GM19467 (cell line): ENCODE results near the gene ZSWIM7.

Experiments
- ATAC-seq: cut with Tn5 transposase; IDR thresholded peaks from one replicate; pipeline ENCODE4 v1.9.1; 2021; ENCODE audit warnings: mild to moderate bottlenecking, moderate library complexity; ENCODE audit not compliant: unreplicated experiment

The ZSWIM7 gene, protein sequence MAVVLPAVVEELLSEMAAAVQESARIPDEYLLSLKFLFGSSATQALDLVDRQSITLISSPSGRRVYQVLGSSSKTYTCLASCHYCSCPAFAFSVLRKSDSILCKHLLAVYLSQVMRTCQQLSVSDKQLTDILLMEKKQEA

DNA sequence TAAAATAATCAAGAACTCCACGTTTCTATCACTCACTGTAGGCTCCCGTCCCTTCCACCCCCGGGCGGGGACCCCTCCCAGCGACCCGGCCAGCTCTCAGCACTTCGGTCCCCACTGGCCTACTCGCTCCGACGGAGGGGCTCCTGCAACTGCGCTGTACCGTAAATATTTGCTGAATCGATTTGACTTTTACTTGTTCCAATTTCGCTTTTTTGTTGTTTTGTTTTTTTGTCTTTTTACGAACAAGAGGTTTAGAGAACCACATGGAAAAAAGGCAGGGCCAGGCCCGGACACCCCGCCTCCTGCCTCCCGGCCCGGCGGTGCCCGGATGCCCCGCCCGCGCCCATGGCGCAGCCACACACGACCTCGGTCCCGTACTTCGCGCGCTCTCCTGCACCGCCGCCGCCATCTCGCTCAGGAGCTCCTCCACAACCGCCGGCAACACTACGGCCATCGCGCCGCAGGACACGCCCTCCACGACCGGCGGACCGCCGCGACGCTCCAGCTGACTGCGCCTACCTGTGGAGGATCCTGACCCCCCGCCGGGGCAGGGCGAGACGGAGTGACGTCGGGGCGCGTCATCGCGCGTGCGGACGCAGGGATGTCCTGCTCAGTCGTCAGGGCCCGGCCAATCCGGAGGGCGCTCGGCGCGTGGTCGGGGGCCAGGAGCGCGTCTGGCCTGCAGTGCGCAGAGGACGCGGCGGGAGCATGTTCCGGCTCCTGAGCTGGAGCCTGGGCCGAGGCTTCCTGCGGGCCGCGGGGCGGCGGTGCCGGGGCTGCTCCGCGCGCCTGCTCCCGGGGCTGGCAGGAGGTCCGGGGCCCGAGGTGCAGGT lies at the start of gene ZSWIM7, which contains the start of gene TTC19:
Gene ZSWIM7, minus strand, starts transcription at position 564 of the 833 bp plus-strand sequence. Its CDS starts 110 bp downstream, at position 454.
Gene TTC19, plus strand, starts transcription at position 684 of the 833 bp plus-strand sequence. Its CDS starts 25 bp downstream, at position 709.
- ATAC-seq, result peak; percentile 95

- ATAC-seq, result no peak
Observed at GRCh38 chr17:16048811-16049449, 49.4 kb upstream of the ZSWIM7 start.

DNA sequence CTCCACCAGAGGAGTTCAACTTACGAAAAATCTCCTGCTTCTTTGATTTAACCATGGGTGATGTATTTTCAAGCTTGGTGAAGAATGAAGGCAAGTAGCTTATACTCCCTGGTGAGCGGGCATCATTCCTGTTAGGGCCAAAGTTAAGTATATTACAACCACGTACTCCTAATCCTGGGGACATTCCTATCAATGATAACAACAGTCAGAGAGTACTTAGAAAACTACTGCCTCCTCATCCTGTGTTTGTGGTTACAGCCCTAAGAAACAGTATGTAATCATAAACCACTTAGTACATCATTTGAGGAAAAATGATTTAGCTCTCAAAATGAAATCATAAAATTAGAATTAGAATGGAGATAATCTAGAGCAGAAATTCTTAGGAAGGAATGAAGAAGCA lies 47.5 kb upstream of the ZSWIM7 start:
- ATAC-seq, result no peak

- no peak for ATAC-seq
Observed at GRCh38 chr17:16044487-16044886, 45.0 kb upstream of the ZSWIM7 start.

- ATAC-seq, result no peak
Observed at GRCh38 chr17:16040710-16041251, 41.3 kb upstream of the ZSWIM7 start.

DNA sequence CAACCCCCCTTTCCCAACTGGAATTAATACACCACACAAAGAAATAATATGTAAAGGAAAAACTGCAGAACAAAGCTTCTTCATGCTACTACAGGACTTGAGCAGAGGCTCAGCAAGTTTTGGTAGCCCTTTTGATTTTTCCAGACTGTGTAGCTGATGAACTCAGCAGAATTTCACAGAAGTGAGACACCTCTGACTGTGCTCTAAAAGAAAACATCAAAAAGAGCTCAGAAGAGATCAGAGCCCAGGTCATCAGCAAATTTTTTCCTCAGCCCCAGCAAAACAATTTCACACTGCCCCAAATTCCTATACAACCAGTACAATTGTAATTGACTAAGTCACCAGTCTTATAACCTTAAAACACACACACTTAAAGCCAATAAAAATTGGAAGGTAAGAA lies 38.1 kb upstream of the ZSWIM7 start:
- ATAC-seq, result no peak

DNA sequence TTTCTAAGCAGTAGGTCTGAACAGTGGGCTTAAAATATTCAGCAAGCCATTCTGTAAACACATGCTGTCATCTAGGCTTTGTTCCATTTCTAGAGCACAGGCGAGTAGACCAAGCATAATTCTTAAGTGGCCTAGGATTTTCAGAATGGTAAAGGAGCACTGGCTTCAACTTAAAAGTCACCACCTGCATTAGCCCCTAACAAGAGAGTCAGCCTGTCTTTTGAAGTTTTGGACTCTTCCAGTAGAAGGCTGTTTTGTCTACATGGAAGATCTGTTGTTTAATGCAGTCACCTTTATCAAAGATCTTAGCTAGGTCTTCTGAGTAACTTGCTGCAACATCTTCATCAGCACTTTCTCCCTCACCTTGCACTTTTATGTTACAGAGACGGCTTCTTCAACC lies 36.8 kb upstream of the ZSWIM7 start:
- no peak for ATAC-seq

- ATAC-seq, result no peak
Observed at GRCh38 chr17:16033729-16034349, 34.3 kb upstream of the ZSWIM7 start.

- peak; percentile 47 for ATAC-seq
Observed at GRCh38 chr17:16027708-16028584, 28.4 kb upstream of the ZSWIM7 start.

- no peak for ATAC-seq
Observed at GRCh38 chr17:16026895-16027294, 27.4 kb upstream of the ZSWIM7 start.

GRCh38 chr17:16025202-16025601 lies 25.7 kb upstream of the ZSWIM7 start:
- ATAC-seq, result no peak

DNA sequence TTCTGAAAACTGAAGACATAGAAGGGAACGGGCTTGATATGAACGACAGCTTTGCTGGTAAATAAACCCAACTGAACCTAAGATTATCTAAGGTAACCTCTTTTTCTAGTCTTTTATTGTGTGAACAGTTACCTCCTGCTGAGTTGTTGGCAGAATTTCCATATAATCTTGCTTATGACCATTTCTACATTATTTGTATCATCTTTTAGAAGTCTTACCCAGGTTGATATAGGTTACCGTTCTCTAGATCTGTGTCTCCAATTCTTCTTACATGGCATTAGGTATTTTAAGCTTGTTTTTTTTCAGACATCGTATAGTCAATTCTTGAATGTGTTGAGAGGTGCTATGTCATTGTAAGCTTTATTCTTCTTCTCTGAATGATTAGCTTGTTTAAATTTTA lies 24.4 kb upstream of the ZSWIM7 start:
- ATAC-seq, result no peak

DNA sequence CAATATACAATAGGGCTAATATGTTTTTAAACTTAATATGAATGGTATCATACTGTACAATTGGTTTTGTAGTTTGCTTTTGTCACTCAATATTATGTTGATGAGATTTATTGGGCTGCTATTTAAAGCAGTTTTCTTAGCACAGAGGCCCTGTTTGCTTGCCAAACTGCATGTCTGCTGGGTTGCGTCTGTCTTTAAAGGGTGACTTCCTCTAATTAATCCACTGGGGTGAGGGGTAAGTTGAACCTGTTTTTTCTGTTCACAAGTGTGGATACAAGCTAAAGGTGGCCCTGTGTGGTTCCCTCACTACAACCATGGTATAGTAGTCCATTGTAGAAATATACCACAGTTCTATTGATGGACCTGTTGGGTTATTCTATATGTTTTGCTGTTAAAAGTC lies 19.8 kb upstream of the ZSWIM7 start:
- ATAC-seq, result no peak

- ATAC-seq, result no peak
Observed at GRCh38 chr17:16013943-16014407, 14.5 kb upstream of the ZSWIM7 start.

DNA sequence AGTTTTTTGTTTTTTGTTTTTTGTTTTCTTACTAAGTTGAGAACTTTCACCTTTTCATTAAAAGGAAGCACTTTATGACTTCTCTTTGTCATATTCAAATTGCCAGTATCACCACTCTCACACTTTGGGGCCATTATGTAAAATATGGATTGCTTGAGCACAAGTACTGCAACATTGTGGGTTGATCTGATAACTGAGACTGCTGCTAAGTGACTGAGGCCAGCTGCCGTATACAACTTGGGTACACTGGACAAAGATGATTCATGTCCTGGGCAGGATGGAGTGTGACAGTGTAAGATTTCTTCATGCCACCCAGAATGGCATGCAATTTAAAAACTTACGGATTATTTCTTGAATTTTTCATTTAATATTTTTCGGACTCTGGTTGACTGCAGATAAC lies 7.9 kb upstream of the ZSWIM7 start:
- no peak for ATAC-seq

DNA sequence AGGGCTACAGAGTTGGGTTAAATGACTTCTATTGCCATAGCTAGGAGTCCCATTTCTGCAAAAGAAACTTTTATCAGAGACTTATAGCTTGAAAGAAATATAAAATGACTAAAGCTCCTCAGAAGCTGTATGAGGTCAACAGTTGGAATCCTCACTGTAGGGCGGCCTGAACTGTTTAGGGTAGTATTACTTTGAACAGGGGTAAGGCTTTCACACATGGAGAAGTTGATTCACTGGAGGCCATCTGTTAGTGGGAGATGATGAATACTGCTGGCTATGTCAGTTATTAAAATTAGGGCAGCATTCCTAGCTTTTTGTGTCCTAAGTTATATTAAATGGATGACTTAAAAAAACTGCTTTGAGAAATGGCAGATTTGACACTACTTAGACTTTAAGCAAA lies 6.1 kb upstream of the ZSWIM7 start:
- no peak for ATAC-seq

GRCh38 chr17:16003841-16004240 lies 4.3 kb upstream of the ZSWIM7 start:
- no peak for ATAC-seq

GRCh38 chr17:16002708-16003260 lies 3.3 kb upstream of the ZSWIM7 start:
- ATAC-seq, result no peak

DNA sequence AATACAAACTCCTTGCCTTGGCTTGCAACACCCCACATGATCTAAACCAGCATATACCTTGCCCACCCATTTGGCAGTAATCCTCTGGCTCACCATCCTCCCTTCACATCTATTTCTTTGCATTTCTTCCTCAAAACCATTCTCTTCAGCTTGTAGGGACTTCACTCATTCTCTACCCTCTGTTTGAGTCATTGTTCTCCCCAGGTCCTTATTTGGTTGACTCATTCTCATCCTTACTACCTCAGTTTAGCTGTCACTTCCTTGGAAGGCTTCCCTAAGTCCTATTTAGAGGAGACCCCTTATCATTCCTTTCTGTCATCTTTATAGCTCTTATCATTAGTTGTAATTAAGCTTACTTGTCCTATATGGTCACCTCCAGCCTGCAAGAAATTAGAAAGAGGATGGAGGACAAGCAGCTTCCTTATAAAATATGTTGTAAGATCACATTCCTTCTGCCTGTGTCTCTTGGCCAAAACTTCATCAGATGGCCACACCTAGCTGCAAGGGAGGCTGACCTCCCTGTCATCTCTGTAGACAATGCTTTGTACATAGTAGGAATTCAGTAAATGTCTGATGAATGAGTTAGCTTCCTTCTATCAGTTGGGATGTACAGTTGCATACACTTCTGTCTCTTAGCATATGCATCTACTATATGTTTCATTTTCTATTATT lies 1.9 kb upstream of the ZSWIM7 start:
- no peak for ATAC-seq
